SKM-1 (cell line): ENCODE data around the gene APOM.

Experiments used
- DNase-seq: peaks from one replicate; lab custom pipeline; 2025; ENCODE audit not compliant: unreplicated experiment; lab: John Stamatoyannopoulos, UW

APOM gene

GRCh38 chr6:31657406-31658157 is 1.9 kb downstream of the APOM start:
- no peak for DNase-seq

- DNase-seq, result no peak
Observed at GRCh38 chr6:31658158-31658688, 2.5 kb downstream of the APOM start.

DNA sequence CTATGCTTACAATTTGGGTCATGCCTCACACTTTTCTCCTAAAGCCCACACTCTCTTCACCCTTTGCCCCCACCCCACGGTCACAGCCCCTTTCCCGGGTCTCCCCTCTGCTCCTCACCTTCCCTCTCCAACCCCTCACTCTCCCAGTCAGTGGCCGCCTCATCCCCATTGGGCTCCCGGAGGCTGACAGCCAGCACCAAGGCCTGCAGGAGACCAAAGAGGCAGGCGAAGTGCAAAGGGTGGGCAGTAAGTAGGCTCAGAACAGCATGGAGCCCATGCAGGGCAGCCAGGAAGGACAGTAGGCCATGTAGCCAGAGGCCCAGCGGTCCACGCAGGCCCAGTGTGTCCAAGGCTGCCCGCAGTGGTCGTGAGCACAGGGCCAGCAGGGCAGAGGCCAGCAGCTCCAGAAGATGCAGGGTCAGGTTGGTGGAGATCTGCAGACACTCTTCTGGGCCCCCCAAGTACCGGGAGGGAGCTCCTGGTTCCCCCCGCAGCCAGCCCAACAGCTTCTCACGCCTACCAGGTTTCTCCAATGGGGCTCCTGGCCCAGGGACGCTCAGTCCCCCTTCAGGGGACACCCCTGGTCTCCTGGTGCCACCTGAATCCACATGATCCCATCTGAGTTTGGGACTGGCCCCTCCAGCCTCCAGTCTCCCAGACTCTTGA is 3.4 kb downstream of the APOM start:
- DNase-seq, result no peak

- no peak for DNase-seq
Observed at GRCh38 chr6:31659649-31660380, 4.1 kb downstream of the APOM start.

DNA sequence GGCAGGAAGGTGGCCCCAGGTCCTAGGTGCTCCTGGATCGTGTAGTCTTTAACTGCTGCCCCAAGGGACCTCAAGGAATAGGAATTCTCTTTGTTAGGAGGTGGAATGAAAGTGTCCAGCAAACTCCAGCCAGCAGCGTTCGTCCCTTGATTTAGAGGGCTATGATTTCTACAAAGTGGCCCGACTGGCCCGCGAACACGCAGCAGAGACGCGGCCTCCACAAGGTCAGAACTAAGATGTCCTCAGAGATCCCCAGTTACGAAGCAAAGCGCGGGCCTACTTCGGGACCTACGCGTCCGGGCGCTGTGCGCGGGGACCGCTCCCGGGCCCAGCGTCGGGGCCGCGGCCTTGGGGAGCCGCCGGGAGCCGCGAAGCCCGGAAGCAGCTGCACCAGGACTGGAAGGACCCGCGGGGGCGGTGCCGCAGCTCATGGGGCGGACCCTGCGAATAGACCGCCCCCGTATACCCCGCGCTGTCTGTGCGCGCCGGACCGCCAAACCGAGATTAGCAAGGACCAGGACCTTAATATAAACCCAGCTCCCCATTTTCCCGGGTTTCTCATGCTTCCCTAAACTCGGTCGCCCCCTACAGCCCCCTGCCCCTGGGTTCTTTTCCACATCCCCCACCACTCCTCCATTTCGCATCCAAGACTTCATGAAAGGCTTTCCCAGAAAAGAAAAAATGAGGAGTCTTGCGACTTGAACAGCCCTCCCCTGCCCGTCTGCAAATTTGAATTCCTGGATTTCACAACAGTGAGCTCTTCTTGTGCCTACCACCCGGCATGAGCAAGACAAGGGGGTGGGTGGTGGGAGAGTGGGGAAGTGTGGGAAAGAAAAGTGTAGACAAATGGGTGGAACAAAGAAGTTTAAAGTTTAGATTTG is 4.9 kb downstream of the APOM start, which contains the start of gene C6orf47:
Gene C6orf47 (minus strand): TSS at position 398 of the 881 bp plus-strand sequence. CDS start 831 bp downstream, outside the sequence.
- peak; percentile 20 for DNase-seq

DNA sequence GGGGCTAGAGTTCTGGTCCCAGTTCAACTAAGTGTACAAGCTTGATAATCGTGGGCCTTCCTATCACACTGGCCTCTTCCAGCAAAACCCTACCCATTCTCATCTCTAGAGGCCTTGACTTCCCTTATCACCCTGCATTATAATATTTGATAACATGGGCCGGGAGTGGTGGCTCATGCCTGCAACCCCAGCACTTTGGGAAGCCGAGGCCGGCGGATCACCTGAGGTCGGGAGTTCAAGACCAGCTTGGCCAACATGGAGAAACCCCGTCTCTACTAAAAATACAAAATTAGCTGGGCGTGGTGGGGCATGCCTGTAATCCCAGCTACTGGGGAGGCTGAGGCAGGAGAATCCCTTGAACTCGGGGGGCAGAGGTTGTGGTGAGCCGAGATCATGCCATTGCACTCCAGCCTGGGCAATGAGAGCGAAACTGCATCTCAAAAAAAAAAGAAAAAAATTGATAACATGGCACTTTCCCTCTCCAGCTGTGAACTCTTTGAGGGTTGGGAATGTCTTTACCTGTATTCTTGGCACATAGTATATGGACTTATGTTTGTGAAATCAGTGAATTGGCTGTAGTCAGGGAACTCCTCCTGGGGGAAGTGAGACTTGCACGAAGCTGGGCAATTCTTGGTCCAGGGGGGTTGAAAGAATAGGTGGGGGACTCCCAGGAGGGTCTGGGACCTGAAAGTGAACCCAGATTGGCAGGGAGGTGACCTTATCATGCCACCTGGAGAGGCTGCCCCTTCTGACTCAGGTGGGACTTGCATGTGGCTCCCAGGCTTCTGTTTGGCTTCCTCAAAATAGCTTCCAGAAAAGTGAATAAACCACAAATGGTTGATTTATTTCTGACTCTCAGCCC is 5.8 kb downstream of the APOM start:
- DNase-seq, result no peak

DNA sequence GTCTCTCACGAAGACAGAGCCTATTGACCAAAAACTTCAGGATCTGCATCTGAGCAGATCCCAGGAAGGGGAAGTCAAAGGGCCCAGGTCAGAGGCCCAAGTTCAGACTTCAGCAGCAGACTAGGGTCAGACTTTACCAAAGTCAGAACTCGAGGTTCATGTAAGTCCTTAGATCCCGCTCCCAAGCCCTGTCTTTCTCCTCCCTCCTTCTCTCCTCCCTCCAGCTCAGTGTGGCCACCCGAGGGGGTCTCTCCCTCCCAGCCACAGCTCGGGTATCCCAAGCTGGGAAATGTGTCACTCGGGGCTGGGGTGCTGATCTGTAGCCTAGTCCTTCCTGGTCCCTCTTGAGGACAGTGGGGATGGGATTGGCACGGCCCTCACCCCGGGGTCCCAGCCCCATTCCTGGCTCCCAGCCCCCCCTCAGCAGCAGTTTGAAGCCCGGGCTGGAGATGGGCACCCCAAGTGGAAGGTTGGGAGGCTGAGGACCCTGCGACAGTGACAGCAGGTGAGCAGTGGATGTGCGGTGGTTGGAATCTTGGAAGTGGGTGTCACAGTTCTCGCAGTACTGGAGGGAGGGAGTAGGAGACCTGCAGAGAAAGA is 6.5 kb downstream of the APOM start:
- no peak for DNase-seq

GRCh38 chr6:31663126-31663960 is 7.6 kb downstream of the APOM start:
- DNase-seq, result no peak

- DNase-seq, result no peak
Observed at GRCh38 chr6:31663961-31664789, 8.5 kb downstream of the APOM start.

- peak; percentile 87 for DNase-seq
Observed at GRCh38 chr6:31664790-31665500, 9.3 kb downstream of the APOM start, which contains the start of gene GPANK1. TSS of gene GPANK1 (minus strand) at chr6:31664997. CDS start at chr6:31664478, 519 bp downstream.

DNA sequence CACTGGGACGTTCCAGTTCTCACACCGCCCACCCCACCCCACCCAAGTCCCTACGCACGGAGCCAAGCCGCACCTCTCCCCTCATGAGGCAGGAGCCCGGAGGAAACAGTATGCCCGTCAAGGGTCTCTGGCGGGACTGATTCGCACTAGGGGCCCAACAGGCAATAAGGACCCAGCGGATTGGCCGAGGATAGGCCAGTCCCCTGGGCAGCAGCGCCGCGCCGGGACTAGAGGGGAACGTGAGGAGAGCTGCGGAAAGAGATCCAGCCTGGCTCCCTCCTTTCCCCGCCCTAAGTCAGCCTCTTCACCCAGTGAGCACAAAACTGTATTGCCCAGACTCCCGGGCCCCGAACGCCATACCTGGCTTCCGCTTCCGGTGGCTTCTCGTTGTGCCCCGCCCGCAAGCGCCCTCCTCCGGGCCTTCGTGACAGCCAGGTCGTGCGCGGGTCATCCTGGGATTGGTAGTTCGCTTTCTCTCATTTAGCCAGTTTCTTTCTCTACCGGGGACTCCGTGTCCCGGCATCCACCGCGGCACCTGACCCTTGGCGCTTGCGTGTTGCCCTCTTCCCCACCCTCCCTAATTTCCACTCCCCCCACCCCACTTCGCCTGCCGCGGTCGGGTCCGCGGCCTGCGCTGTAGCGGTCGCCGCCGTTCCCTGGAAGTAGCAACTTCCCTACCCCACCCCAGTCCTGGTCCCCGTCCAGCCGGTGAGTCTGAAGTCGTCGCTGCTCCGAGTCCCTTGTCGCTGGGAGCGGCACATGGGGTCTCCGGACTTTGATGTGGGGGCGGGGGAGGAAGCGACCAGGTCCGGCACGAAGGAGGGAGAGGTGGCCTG is 10.0 kb downstream of the APOM start, which contains the start of gene CSNK2B:
Gene CSNK2B (plus strand): TSS at position 580 of the 836 bp plus-strand sequence. CDS start 752 bp downstream, outside the sequence.
- peak; percentile 97 for DNase-seq

DNA sequence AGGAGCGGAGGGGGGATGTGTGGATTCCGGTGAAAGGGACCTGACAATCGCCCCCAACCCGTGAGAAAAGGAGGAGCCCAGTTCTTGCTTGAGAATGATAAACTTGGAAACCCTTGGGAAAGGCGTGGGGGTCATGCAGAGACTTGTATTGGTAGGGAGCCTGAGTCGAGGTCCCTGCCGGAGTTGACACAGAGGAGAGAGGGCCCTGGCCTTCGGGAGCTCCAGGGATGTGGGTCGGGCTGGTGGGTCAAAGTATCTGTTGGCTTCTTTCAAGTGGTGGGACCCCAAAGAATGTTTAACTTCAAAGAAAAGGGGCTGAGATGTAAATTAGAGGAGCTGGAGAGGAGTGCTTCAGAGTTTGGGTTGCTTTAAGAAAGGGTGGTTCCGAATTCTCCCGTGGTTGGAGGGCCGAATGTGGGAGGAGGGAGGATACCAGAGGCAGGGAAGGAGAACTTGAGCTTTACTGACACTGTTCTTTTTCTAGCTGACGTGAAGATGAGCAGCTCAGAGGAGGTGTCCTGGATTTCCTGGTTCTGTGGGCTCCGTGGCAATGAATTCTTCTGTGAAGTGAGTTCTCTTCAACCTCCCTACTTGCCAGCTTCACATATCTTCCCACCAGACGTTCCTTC is 10.8 kb downstream of the APOM start:
- DNase-seq, result no peak

DNA sequence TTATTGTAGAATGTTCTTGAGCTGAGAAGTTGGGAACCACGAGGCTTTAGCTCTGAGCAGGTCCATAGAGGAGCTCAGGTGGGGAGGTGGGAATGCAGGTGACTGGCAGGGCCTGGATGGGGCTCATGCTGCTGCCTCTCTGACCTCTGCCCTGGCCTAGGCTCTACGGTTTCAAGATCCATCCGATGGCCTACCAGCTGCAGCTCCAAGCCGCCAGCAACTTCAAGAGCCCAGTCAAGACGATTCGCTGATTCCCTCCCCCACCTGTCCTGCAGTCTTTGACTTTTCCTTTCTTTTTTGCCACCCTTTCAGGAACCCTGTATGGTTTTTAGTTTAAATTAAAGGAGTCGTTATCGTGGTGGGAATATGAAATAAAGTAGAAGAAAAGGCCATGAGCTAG is 14.0 kb downstream of the APOM start, which contains the start of gene LY6G5B:
Gene LY6G5B (plus strand): TSS at position 301 of the 400 bp plus-strand sequence. CDS start 975 bp downstream, outside the sequence.
- no peak for DNase-seq

- no peak for DNase-seq
Observed at GRCh38 chr6:31676322-31676903, 20.7 kb downstream of the APOM start.

DNA sequence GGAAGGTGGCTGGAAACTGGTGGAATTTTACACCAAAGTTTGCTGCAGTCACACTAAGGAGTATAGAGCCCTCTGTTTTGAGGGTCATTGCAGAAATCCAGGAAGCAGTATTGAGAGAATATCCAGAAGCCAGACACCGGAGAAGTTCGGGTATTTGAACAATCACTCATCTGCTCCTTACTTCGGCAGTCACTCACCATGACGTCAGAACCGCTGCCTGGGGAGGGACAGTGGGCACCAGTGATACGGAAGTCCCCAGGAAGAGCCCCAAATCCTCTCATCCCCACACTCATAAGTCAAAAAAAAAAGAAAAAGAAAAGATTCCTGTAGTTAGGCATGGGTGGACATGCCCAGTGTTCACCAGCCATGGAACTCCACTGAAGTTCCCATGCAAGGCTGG is 21.2 kb downstream of the APOM start:
- DNase-seq, result no peak
